ENCODE measurements around the gene KCNQ5.

The KCNQ5 gene

GRCh38 chr6:72953971-72954381, 332.1 kb downstream of the KCNQ5 start:
- DNase-seq: no peak
- Histone ChIP-seq H3K4me3 (ENCODE audit: low read depth, low read length) (no peak overlapping the region), H3K27ac (no peak overlapping the region), H3K27me3 (ENCODE audit: insufficient read depth, low read depth, severe bottlenecking) (no peaks in the 10 kb centered on the region), H3K9me3 (ENCODE audit: severe bottlenecking) (no peaks in the 10 kb centered on the region), H3K36me3 (no peaks in the 10 kb centered on the region)
- TF ChIP-seq CTCF (IDR thresholded peaks at IDR 0.05; ENCODE audit: low read depth, low read length): no peak

- no peak for TF ChIP-seq CTCF (IDR thresholded peaks at IDR 0.05; ENCODE audit: low read depth, low read length)
- Histone ChIP-seq H3K9me3 (ENCODE audit: severe bottlenecking) (no peaks in the 10 kb centered on the region), H3K27ac (no peak overlapping the region), H3K4me3 (ENCODE audit: low read depth, low read length) (no peak overlapping the region), H3K36me3 (no peaks in the 10 kb centered on the region), H3K27me3 (ENCODE audit: insufficient read depth, low read depth, severe bottlenecking) (no peaks in the 10 kb centered on the region)
- DNase-seq: no peak
These were observed 332.9 kb downstream of the KCNQ5 start for GRCh38 chr6:72954716-72955115.

- no peak for DNase-seq
These were observed 333.8 kb downstream of the KCNQ5 start for GRCh38 chr6:72955666-72956065.

GRCh38 chr6:72956272-72956671, 334.4 kb downstream of the KCNQ5 start:
- no peak for DNase-seq
- H3K36me3 ChIP-seq: no peaks in the 10 kb centered on the region
- no peak overlapping the region for H3K27ac ChIP-seq
- no peak overlapping the region for H3K4me3 ChIP-seq (ENCODE audit: low read depth, low read length)
- H3K9me3 ChIP-seq (ENCODE audit: severe bottlenecking): no peaks in the 10 kb centered on the region
- no peak for TF ChIP-seq CTCF (IDR thresholded peaks at IDR 0.05; ENCODE audit: low read depth, low read length)
- H3K27me3 ChIP-seq (ENCODE audit: insufficient read depth, low read depth, severe bottlenecking): no peaks in the 10 kb centered on the region

More at GRCh38 chr6:72955666-72956065, 333.8 kb downstream of the KCNQ5 start:
- Histone ChIP-seq H3K36me3 (no peaks in the 10 kb centered on the region), H3K4me3 (ENCODE audit: low read depth, low read length) (no peak overlapping the region), H3K9me3 (ENCODE audit: severe bottlenecking) (no peaks in the 10 kb centered on the region), H3K27ac (no peak overlapping the region), H3K27me3 (ENCODE audit: insufficient read depth, low read depth, severe bottlenecking) (no peaks in the 10 kb centered on the region)
- TF ChIP-seq CTCF (IDR thresholded peaks at IDR 0.05; ENCODE audit: low read depth, low read length): no peak

GRCh38 chr6:72959821-72960220, 338.0 kb downstream of the KCNQ5 start:
- no peak overlapping the region for H3K27ac ChIP-seq
- H3K4me3 ChIP-seq (ENCODE audit: low read depth, low read length): no peak overlapping the region
- DNase-seq: no peak
- H3K36me3 ChIP-seq: no peaks in the 10 kb centered on the region
- H3K9me3 ChIP-seq (ENCODE audit: severe bottlenecking): no peaks in the 10 kb centered on the region
- TF ChIP-seq CTCF (IDR thresholded peaks at IDR 0.05; ENCODE audit: low read depth, low read length): no peak
- no peaks in the 10 kb centered on the region for H3K27me3 ChIP-seq (ENCODE audit: insufficient read depth, low read depth, severe bottlenecking)

- Histone ChIP-seq H3K4me3 (ENCODE audit: low read depth, low read length) (no peak overlapping the region), H3K27me3 (ENCODE audit: insufficient read depth, low read depth, severe bottlenecking) (no peaks in the 10 kb centered on the region), H3K9me3 (ENCODE audit: severe bottlenecking) (no peaks in the 10 kb centered on the region), H3K27ac (no peak overlapping the region), H3K36me3 (no peaks in the 10 kb centered on the region)
- no peak for DNase-seq
- no peak for TF ChIP-seq CTCF (IDR thresholded peaks at IDR 0.05; ENCODE audit: low read depth, low read length)
These were observed 342.1 kb downstream of the KCNQ5 start for GRCh38 chr6:72963946-72964345.
